AG09319 (cell line): ENCODE results near the gene P2RX2.

Source experiments
- DNase-seq: peaks from one replicate; pipeline ENCODE4 v3.0.0-alpha.2; 2010; ENCODE audit warnings: low read depth; ENCODE audit errors: extremely low read depth
- TF ChIP-seq, protein P1 (sequence below): IDR thresholded peaks from 2 replicates; pipeline ENCODE4 v1.5.1; 2011; ENCODE audit warnings: low read depth, mild to moderate bottlenecking, inconsistent platforms, low read length, moderate library complexity

P2RX2 gene

DNA sequence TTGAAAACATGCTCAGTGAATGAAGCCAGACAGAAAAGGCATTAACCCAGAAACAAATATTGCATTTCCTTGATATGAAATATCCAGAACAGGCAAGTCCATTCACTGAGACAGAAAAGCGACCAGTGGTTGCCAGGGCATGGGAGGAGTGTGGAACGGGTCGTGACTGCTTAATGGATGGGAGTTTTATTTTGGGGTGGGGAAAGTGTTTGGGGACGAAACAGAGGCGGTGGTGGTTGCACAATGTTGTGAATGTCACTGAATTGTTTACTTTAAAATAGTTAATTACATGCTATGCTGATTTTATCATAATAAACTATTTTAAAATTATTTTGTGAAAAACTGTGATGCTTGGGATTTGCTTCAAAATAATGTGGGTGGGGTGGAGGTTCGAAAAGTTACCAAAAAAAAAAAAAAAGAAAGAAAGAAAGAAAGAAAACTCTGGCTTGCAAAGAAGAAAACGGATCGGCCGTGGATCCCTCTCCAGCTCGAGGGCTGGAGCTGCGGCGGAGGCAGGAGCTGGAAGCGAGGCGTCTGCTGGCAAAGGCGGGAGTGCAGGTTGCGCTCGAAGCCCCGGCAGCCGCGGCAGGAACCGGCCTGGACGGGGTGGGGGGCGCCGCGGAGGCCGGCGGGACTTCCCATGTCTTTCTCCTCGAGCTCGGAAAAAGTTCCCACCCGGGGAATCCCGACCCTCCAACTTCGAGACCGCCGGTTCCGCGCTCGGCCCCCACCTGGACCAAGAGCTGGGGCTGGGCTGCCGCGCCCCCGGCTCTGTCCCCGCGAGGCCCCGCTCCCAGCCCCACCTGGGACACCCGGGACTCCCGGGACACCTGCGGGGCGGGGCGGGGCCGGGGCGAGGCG, 524 bp upstream of the P2RX2 start:
- TF ChIP-seq, protein P1, sequence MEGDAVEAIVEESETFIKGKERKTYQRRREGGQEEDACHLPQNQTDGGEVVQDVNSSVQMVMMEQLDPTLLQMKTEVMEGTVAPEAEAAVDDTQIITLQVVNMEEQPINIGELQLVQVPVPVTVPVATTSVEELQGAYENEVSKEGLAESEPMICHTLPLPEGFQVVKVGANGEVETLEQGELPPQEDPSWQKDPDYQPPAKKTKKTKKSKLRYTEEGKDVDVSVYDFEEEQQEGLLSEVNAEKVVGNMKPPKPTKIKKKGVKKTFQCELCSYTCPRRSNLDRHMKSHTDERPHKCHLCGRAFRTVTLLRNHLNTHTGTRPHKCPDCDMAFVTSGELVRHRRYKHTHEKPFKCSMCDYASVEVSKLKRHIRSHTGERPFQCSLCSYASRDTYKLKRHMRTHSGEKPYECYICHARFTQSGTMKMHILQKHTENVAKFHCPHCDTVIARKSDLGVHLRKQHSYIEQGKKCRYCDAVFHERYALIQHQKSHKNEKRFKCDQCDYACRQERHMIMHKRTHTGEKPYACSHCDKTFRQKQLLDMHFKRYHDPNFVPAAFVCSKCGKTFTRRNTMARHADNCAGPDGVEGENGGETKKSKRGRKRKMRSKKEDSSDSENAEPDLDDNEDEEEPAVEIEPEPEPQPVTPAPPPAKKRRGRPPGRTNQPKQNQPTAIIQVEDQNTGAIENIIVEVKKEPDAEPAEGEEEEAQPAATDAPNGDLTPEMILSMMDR = no peak
- DNase-seq = no peak

DNA sequence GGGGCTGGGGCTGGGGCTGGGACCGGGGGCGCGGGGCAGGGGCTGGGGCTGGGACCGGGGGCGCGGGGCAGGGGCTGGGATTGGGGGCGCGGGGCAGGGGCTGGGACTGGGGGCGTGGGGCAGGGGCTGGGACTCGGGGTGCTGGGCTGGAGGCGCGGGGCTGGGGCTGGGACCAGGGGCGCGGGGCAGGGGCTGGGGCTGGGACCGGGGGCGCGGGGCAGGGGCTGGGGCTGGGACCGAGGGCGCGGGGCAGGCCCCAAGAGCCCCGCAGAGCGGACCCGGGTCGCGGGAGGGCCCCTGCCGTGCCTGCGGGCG, 452 bp downstream of the P2RX2 start:
- no peak for DNase-seq
- TF ChIP-seq, protein P1 = no peak

DNA sequence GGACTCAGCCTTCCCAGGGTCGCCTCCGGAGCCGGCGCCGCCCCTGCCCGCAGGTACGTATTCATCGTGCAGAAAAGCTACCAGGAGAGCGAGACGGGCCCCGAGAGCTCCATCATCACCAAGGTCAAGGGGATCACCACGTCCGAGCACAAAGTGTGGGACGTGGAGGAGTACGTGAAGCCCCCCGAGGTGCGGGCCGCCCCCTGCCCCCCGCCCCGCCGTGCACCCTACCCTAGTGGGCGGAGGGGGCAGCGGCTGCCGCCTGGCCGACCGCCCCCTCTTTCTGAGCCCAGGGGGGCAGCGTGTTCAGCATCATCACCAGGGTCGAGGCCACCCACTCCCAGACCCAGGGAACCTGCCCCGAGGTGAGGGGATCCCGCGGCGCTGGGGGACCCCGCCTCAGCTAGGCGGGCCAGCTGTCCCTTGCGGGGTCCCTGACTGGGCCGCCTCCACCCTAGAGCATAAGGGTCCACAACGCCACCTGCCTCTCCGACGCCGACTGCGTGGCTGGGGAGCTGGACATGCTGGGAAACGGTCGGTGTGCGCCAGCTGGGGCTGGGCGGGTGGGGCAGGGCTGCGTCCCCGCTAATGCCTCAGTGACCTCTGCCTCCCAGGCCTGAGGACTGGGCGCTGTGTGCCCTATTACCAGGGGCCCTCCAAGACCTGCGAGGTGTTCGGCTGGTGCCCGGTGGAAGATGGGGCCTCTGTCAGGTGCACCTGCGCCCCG, 973 bp downstream of the P2RX2 start:
- TF ChIP-seq, protein P1 = no peak
- DNase-seq = no peak

DNA sequence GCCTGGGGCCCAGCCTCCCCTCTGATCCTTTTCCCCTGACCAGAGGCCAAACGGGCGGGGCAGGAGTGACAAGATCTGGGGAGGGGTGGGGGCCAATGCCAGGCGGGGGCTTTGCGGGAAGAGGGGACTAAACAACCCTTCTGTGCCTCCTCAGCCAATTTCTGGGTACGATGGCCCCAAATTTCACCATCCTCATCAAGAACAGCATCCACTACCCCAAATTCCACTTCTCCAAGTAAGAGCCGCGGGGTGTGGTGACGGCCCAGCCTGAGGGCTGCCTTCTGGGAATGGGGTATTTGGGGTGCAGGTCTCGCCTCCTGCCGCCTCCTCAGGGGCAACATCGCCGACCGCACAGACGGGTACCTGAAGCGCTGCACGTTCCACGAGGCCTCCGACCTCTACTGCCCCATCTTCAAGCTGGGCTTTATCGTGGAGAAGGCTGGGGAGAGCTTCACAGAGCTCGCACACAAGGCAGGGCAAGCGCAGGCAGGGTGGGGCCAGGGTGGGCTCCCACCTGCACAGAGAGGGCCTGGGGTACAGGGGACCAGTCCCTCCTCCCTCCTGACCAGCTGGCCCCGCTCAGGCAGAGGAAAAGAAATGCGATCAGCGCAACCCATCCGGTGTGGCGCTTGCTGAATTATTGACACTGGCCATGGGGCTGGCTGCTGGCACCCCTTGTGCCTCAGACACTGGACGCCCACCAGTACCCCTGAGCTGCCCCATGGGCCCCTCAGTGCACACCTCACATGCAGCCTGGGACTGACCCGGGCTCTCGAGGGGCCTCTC, 1.7 kb downstream of the P2RX2 start:
- TF ChIP-seq, protein P1 = no peak
- no peak for DNase-seq

DNA sequence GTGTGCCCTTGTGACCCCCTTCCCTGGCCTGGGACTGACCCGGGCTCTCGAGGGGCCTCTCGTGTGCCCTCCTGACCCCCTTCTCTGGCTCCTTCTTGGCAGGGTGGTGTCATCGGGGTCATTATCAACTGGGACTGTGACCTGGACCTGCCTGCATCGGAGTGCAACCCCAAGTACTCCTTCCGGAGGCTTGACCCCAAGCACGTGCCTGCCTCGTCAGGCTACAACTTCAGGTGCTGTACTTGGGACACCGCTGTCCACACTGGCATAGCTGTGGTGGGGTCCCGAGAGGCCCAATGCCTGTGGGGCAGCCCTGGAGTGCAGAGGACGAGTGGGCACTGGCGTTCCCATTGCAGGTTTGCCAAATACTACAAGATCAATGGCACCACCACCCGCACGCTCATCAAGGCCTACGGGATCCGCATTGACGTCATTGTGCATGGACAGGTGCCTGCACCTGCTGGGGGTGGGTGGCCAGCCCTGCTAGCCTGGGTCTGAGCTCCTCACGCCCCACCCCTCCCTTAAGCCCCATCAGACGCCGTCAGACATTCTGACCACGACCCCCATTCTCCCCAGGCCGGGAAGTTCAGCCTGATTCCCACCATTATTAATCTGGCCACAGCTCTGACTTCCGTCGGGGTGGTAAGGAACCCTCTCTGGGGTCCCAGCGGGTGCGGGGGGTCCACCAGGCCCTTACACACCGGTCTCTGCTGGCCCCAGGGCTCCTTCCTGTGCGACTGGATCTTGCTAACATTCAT, 2.5 kb downstream of the P2RX2 start:
- TF ChIP-seq, protein P1 = no peak

DNA sequence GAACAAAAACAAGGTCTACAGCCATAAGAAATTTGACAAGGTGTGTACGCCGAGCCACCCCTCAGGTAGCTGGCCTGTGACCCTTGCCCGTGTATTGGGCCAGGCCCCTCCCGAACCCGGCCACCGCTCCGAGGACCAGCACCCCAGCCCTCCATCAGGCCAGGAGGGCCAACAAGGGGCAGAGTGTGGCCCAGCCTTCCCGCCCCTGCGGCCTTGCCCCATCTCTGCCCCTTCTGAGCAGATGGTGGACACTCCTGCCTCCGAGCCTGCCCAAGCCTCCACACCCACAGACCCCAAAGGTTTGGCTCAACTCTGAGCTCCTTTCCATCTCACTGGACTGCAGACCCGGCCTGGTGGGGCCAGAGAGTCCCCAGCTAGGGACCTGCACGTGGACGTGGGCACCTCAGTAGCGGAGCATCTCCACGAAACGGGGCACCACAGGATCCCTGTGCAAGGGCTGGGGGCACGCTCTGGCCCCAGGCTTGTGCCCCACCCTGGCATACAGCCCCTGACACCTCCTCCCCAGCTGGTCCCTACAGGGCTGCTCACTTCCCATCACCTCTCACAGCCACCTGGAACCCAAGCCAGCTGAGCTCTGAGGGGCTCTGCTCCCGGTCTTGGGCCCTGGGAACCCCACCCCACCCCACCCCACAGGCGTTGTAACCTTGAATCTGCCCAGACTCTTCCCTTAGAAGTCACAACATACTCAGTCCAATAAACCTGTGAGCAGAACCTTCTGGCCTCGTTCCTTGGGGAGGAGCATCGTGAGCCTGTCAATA, 3.3 kb downstream of the P2RX2 start:
- DNase-seq = no peak
- TF ChIP-seq, protein P1 = no peak

More for the DNA sequence above, 2.5 kb downstream of the P2RX2 start:
- DNase-seq = no peak
